ENCODE measurements around the gene ADCY10. TPM values are rescaled to one million over a fixed set of nuclear protein-coding genes. Genes with fewer than 3 reads are reported as not detected.

The ADCY10 gene
- total and polyA plus RNA-seq, 2 of the 4 experiments (the other 2 are of a cell fraction) = under 0.01 to 0.03 TPM

- no peak overlapping the region for H4K5ac ChIP-seq (ENCODE audit: low read depth, low read length)
- in situ Hi-C loops (cut with MboI; ENCODE audit: low sequenced_read_pairs) = no loop called here
- no peak overlapping the region for H2AK9ac ChIP-seq (replicated peaks; ENCODE audit: low read depth, low read length, poor library complexity)
- no peak overlapping the region for H2BK120ac ChIP-seq (ENCODE audit: low read depth, low read length)
- H2AK5ac ChIP-seq (ENCODE audit: low read depth, low read length) = no peak overlapping the region
- POLR2A ChIA-PET (ENCODE audit: unreplicated experiment) = no interaction called here
- no peak overlapping the region for H3K27ac ChIP-seq (ENCODE audit: insufficient read depth, low read length)
- no peak overlapping the region for H2AFZ ChIP-seq (replicated peaks; ENCODE audit: low read length, poor library complexity)
- no peak overlapping the region for H3K23ac ChIP-seq (ENCODE audit: low read depth, low read length)
- peaks cover 7% of the 10 kb centered on the region for H3K4me1 ChIP-seq (ENCODE audit: control insufficient read depth, insufficient read depth, low read length)
- dilution Hi-C loops (cut with HindIII; ENCODE audit: low sequenced_read_pairs, unreplicated experiment) = no loop called here
- H2BK5ac ChIP-seq (ENCODE audit: low read depth, low read length, poor library complexity, severe bottlenecking) = no peak overlapping the region
- no peaks in the 10 kb centered on the region for H3K27me3 ChIP-seq (ENCODE audit: control insufficient read depth, insufficient read depth, low read length)
- no peak overlapping the region for H3K4me3 ChIP-seq (ENCODE audit: insufficient read depth, low read depth, low read length)
- CTCF ChIA-PET = no interaction called here
- no peak overlapping the region for H3K4ac ChIP-seq (ENCODE audit: low read depth, low read length)
- H3K9ac ChIP-seq (ENCODE audit: low read depth, low read length) = no peak overlapping the region
- no peak overlapping the region for H3K18ac ChIP-seq (ENCODE audit: low read depth, low read length)
- ATAC-seq (ENCODE audit: low read depth) = no peak
- no CpG with 5 or more reads among the region's 3 CpGs for WGBS, 2 experiments (ENCODE audit: extremely low coverage in 2 of 2, insufficient read length in 1 of 2)
- peaks cover 37% of the 10 kb centered on the region for H4K20me1 ChIP-seq (ENCODE audit: insufficient read depth, low read length)
- DNase-seq = no peak
- H4K8ac ChIP-seq (ENCODE audit: low read depth in 2 of 2, low read length in 2 of 2) = no peak overlapping the region
- TF ChIP-seq CHD1 (IDR thresholded peaks at IDR 0.05; ENCODE audit: low read depth, low read length) (no peak), MAFK (IDR thresholded peaks at IDR 0.05; ENCODE audit: low read depth, low read length) (no peak), BHLHE40 (IDR thresholded peaks at IDR 0.05; ENCODE audit: low read depth, low read length) (no peak)
- peaks cover 31 to 68% of the 10 kb centered on the region in 2 experiments for H3K79me1 ChIP-seq (ENCODE audit: low read depth in 1 of 2, low read length in 2 of 2)
- intact Hi-C loops (cut with micrococcal nuclease) = no loop called here
- H3K36me3 ChIP-seq (ENCODE audit: control insufficient read depth, insufficient read depth, low read length) = peaks cover 30% of the 10 kb centered on the region
- no peak overlapping the region for H3K56ac ChIP-seq (ENCODE audit: extremely low read depth, insufficient read depth, low read length)
- no peak overlapping the region for H3K4me2 ChIP-seq (ENCODE audit: low read depth, low read length)
- no TSS peak for BruUV-seq (replicated peaks)
- H2BK20ac ChIP-seq (ENCODE audit: low read depth, low read length) = no peak overlapping the region
- peaks cover 13% of the 10 kb centered on the region for H3K9me1 ChIP-seq (ENCODE audit: insufficient read depth, low read length)
- no peak overlapping the region for H4K91ac ChIP-seq (ENCODE audit: insufficient read depth, low read depth, low read length)
- H3K9me3 ChIP-seq (ENCODE audit: control insufficient read depth, insufficient read depth, low read length) = no peaks in the 10 kb centered on the region
- H2BK15ac ChIP-seq (ENCODE audit: low read depth, low read length) = no peak overlapping the region
- H3K14ac ChIP-seq (replicated peaks; ENCODE audit: low read depth, low read length) = no peak overlapping the region
These were observed 143.8 kb downstream of the ADCY10 start for GRCh38 chr1:167770127-167770526.

Measured in IMR-90 (cell line).